Suprapubic skin (tissue), 4 donors: ENCODE results near the gene CNDP1. TPM values are rescaled to one million over a fixed set of nuclear protein-coding genes. Genes with fewer than 3 reads are reported as not detected.

Experiments used
- DNase-seq, 2 donors: peaks; one replicate each; pipeline ENCODE4 v3.0.0-alpha.2; 2019; ENCODE audit warnings: low spot score in 2 of 2
- H3K27ac ChIP-seq: fragments of 200-600 bp; sonication (generic); one replicate; pipeline ENCODE4 v1.5.1; 2019
- H3K27me3 ChIP-seq: fragments of 200-600 bp; sonication (generic); one replicate; pipeline ENCODE4 v1.5.1; 2019
- H3K36me3 ChIP-seq: fragments of 200-600 bp; sonication (generic); one replicate; pipeline ENCODE4 v1.5.1; 2019
- H3K4me1 ChIP-seq: fragments of 200-600 bp; sonication (generic); one replicate; pipeline ENCODE4 v1.5.1; 2019
- H3K4me3 ChIP-seq: fragments of 200-600 bp; sonication (generic); one replicate; pipeline ENCODE4 v1.5.1; 2019; ENCODE audit warnings: mild to moderate bottlenecking
- H3K9me3 ChIP-seq: fragments of 200-600 bp; sonication (generic); one replicate; pipeline ENCODE4 v1.5.1; 2019
- EP300 ChIP-seq: sonication (generic); formaldehyde crosslinking; IDR thresholded peaks from one replicate; pipeline ENCODE4 v1.6.1; 2017; ENCODE audit warnings: antibody characterized with exemption
- POLR2A ChIP-seq, 2 donors: fragments of 450-650 bp; IDR thresholded peaks; one replicate each; pipeline ENCODE4 v1.6.1; 2017; ENCODE audit warnings: antibody characterized with exemption in 2 of 2, mild to moderate bottlenecking in 2 of 2, moderate library complexity in 2 of 2
- POLR2AphosphoS5 ChIP-seq, 3 donors: sonication (generic); formaldehyde crosslinking; IDR thresholded peaks; one replicate each; pipeline ENCODE4 v1.6.1; 2017; ENCODE audit warnings: antibody characterized with exemption in 3 of 3
- WGBS: methylation state at CpG from one replicate; pipeline ENCODE4 v1.1.5; 2018; 5-methylcytosine and 5-hydroxymethylcytosine counted together
- total RNA-seq, 4 donors: library from RNA; depleted of rRNA; stranded (reverse); fragments of >200 nt; gene quantifications; one replicate each; pipeline ENCODE4 v1.1.0, GENCODE V29; 2016
- TF ChIP-seq, protein P1 (sequence below), 2 donors: fragments of 200-600 bp in 1 of 2; fragments of 450-650 bp in 1 of 2; sonication (generic) in 1 of 2; IDR thresholded peaks; one replicate each; pipeline ENCODE4 v1.5.1; 2016 to 2019; ENCODE audit warnings: antibody characterized with exemption in 2 of 2, mild to moderate bottlenecking in 1 of 2, moderate library complexity in 1 of 2

The CNDP1 gene
- total RNA-seq, 4 donors from 2014 or later = 0.21 to 1.1 (median 0.97) TPM; not detected in 1

DNA sequence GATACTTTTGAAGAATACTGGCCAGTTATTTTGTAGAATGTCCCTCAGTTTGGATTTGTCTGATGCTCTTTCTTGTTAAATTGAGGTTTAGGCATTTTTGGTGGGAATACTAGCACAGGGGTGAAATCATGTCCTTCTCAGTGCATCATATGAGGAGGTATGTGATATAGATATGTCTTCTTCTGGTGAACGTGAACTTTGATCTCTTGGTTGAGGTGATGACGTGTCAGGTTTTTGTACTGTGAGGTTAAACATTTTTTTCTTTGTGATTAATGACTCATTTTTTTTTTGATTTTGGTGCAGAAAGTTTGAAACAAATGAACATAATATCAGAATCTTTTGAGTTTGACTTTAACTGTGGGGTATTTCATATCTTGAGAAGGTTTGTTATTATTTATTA is 74.4 kb downstream of the CNDP1 start:
- no peak overlapping the region for H3K27ac ChIP-seq
- H3K27me3 ChIP-seq = no peaks in the 10 kb centered on the region
- DNase-seq = no peak
- no peaks in the 10 kb centered on the region for H3K9me3 ChIP-seq
- H3K4me1 ChIP-seq = no peaks in the 10 kb centered on the region
- TF ChIP-seq EP300 (no peak), POLR2A (IDR thresholded peaks at IDR 0.05) (no peak), POLR2AphosphoS5 (IDR thresholded peaks at IDR 0.05) (no peak)
- TF ChIP-seq, protein P1, sequence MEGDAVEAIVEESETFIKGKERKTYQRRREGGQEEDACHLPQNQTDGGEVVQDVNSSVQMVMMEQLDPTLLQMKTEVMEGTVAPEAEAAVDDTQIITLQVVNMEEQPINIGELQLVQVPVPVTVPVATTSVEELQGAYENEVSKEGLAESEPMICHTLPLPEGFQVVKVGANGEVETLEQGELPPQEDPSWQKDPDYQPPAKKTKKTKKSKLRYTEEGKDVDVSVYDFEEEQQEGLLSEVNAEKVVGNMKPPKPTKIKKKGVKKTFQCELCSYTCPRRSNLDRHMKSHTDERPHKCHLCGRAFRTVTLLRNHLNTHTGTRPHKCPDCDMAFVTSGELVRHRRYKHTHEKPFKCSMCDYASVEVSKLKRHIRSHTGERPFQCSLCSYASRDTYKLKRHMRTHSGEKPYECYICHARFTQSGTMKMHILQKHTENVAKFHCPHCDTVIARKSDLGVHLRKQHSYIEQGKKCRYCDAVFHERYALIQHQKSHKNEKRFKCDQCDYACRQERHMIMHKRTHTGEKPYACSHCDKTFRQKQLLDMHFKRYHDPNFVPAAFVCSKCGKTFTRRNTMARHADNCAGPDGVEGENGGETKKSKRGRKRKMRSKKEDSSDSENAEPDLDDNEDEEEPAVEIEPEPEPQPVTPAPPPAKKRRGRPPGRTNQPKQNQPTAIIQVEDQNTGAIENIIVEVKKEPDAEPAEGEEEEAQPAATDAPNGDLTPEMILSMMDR (IDR thresholded peaks at IDR 0.05) = no peak
- WGBS = 98% methylated on average over 2 of the region's 2 CpGs
- no peaks in the 10 kb centered on the region for H3K36me3 ChIP-seq
- no peak overlapping the region for H3K4me3 ChIP-seq

DNA sequence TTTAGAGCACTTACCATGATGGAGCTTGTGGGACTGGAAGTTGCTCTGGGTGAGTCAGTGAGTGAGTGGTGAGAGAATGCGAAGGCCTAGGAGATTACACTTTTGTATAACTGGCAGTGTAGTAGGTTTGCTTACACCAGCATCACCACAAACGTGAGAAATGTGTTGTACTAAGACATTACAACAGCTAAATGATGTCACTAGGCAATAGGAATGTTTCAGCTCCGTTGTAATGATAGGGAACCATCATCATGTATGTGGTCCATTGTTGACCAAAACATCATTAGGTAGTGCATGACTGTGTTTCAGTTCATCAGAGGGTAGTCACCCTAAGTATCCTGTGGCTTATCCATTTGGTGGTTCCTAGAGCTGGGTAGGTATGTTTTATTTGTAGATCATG is 75.2 kb downstream of the CNDP1 start:
- Histone ChIP-seq H3K27ac (no peak overlapping the region), H3K9me3 (no peaks in the 10 kb centered on the region), H3K4me1 (no peaks in the 10 kb centered on the region), H3K4me3 (no peak overlapping the region), H3K27me3 (no peaks in the 10 kb centered on the region), H3K36me3 (no peaks in the 10 kb centered on the region)
- DNase-seq = no peak
- 77% methylated on average over 3 of the region's 3 CpGs for WGBS
- TF ChIP-seq POLR2A (IDR thresholded peaks at IDR 0.05) = no peak
- TF ChIP-seq, protein P1 (IDR thresholded peaks at IDR 0.05) = no peak

DNA sequence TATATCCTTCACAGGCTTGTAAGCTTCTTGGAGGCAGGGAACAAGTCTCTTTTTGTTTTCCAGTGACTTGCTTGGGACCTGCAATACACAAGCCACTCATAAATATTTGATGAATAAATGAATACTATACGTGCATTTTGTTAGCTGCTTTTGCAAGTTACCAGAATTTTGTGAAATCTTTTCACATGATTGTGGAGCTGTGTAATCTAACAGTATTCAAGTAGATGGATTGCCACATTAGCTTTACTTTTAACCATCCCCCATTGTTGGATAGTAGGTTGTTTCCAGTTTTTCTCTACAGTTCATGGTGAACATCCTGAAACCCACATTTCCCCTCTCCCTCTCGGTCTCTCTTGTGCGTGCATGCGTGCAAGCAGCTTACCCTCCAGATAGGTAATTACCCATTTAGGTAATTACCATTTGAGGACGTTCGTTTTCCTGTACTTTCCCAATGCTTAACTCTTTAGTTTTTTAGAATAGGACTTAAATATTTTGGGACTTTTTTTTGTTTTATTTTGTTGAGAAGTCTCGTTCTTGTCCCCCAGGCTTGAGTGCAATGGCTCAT is 75.8 kb downstream of the CNDP1 start:
- no peaks in the 10 kb centered on the region for H3K9me3 ChIP-seq
- H3K27ac ChIP-seq = no peak overlapping the region
- no peak for DNase-seq
- 90% methylated on average over 7 of the region's 7 CpGs for WGBS
- TF ChIP-seq, protein P1 (IDR thresholded peaks at IDR 0.05) = no peak
- no peak for TF ChIP-seq POLR2A (IDR thresholded peaks at IDR 0.05)
- no peak for TF ChIP-seq POLR2AphosphoS5 (IDR thresholded peaks at IDR 0.05)
- H3K27me3 ChIP-seq = no peaks in the 10 kb centered on the region
- no peaks in the 10 kb centered on the region for H3K36me3 ChIP-seq
- H3K4me3 ChIP-seq = no peak overlapping the region
- no peaks in the 10 kb centered on the region for H3K4me1 ChIP-seq

DNA sequence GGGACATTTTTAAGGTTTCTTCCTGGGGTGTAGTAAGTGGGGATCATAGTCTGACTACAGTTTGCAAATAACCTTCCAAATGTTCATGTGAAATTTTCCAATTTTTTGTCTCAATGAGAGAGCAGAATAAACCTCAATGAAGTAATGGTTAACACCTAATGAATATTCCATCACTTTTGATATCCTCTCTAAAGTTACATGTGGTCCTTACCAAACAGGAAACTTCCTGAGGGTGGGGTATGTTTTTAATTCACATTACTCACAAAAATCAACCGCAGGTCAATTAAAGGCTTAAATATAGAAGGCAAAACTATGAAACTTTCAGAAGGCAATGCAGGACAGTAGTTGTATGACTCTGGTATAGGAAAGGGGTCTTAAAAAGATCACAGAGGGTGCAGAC is 76.6 kb downstream of the CNDP1 start:
- 79% methylated on average over 1 of the region's 1 CpG for WGBS
- H3K27ac ChIP-seq = no peak overlapping the region
- H3K36me3 ChIP-seq = no peaks in the 10 kb centered on the region
- no peaks in the 10 kb centered on the region for H3K27me3 ChIP-seq
- no peak for TF ChIP-seq EP300
- no peak for TF ChIP-seq POLR2A (IDR thresholded peaks at IDR 0.05)
- TF ChIP-seq, protein P1 (IDR thresholded peaks at IDR 0.05) = no peak
- no peak for TF ChIP-seq POLR2AphosphoS5 (IDR thresholded peaks at IDR 0.05)
- no peak for DNase-seq
- H3K9me3 ChIP-seq = no peaks in the 10 kb centered on the region
- no peaks in the 10 kb centered on the region for H3K4me1 ChIP-seq
- H3K4me3 ChIP-seq = no peak overlapping the region

DNA sequence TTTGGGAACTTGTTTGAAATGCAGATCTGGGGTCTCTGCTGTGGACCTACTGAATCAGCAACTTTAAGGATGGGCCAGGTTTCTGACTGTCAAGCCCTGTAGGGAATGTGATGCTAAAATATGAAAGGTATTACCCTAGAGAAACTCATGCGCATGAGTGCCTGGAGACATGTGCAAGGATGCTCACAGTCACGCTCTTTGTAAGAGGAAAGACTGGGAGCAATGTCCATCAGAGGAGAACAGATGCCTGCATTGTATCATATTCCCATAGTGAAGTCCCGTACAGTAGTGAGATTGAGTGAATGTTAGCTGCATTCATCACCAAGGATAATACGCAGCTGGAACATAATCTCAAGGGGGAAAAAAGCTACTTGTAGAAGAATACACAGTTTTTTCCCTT is 77.5 kb downstream of the CNDP1 start:
- Histone ChIP-seq H3K4me1 (no peaks in the 10 kb centered on the region), H3K27me3 (no peaks in the 10 kb centered on the region), H3K4me3 (no peak overlapping the region), H3K9me3 (no peaks in the 10 kb centered on the region), H3K27ac (no peak overlapping the region), H3K36me3 (no peaks in the 10 kb centered on the region)
- TF ChIP-seq EP300 = no peak
- no peak for TF ChIP-seq POLR2A (IDR thresholded peaks at IDR 0.05)
- TF ChIP-seq, protein P1 (IDR thresholded peaks at IDR 0.05) = no peak
- TF ChIP-seq POLR2AphosphoS5 (IDR thresholded peaks at IDR 0.05) = no peak
- WGBS = 86% methylated on average over 4 of the region's 4 CpGs
- DNase-seq = no peak
